ENCODE data around the gene FREM1. TPM values are rescaled to one million over a fixed set of nuclear protein-coding genes. Genes with fewer than 3 reads are reported as not detected.

FREM1 gene
- total and polyA plus RNA-seq, 4 donors, result 0.33 to 21.8 (median 1.3) TPM

DNA sequence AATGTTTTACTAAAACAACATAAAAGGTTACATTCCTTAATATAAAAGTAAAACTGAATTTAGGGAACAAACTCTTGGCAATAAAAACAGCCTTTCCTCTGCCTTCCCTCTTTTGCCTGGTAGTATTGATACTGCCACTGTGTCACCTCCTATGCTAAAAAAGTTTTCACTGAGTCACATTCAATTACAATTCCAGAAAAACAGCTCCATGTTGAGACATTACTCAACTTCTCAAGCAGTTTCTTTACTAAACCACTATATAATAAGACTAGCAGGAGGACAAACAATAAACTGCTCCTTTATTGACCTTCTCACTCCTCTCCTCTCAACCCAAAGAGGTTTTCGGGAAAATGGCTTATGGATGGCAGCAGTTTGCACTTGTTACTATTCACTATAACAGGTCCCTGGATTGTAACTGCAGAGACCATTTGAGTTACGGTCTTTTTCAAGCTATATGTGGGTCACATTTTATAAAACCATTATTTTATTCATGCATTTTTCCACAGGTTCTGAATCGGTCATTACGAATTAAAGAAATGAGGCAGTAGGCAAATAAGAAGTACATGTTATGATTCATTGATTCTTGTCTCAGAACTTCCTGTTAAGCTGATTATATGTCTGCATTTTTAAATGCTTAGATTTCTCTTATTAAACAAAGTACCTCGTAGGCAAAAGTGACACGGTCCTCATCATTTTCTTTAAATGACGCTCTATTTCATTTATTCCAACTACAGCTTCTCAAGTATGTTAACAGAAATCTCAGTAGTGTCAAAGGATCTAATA, 219.1 kb downstream of the FREM1 start:
- Histone ChIP-seq H3K27ac (ENCODE audit: low read depth in 1 of 2, low read length in 1 of 2) (no peak overlapping the region), H3K27me3 (ENCODE audit: control insufficient read depth in 3 of 3, insufficient read depth in 3 of 3, low read length in 2 of 3) (no peaks in the 10 kb centered on the region), H3K36me3 (ENCODE audit: control insufficient read depth in 4 of 4, insufficient read depth in 4 of 4, low read length in 4 of 4) (peaks cover 5 to 12% (median 9%) of the 10 kb centered on the region in 4 donors), H3K9ac (ENCODE audit: insufficient read depth in 1 of 2, low read length in 2 of 2) (no peak overlapping the region), H3K9me3 (ENCODE audit: control insufficient read depth in 4 of 4, insufficient read depth in 3 of 4, low read length in 3 of 4) (no peaks in the 10 kb centered on the region), H3K4me3 (no peak overlapping the region), H3K4me1 (ENCODE audit: control insufficient read depth in 5 of 5, insufficient read depth in 5 of 5, low read length in 5 of 5) (peaks cover 0 to 10% (median 0%) of the 10 kb centered on the region in 5 donors)
- 59 to 81% methylated on average over 7 of the region's 7 CpGs for WGBS, 2 donors
- TF ChIP-seq, protein P1, sequence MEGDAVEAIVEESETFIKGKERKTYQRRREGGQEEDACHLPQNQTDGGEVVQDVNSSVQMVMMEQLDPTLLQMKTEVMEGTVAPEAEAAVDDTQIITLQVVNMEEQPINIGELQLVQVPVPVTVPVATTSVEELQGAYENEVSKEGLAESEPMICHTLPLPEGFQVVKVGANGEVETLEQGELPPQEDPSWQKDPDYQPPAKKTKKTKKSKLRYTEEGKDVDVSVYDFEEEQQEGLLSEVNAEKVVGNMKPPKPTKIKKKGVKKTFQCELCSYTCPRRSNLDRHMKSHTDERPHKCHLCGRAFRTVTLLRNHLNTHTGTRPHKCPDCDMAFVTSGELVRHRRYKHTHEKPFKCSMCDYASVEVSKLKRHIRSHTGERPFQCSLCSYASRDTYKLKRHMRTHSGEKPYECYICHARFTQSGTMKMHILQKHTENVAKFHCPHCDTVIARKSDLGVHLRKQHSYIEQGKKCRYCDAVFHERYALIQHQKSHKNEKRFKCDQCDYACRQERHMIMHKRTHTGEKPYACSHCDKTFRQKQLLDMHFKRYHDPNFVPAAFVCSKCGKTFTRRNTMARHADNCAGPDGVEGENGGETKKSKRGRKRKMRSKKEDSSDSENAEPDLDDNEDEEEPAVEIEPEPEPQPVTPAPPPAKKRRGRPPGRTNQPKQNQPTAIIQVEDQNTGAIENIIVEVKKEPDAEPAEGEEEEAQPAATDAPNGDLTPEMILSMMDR (IDR thresholded peaks at IDR 0.05; ENCODE audit: control extremely low read depth, extremely low read depth), result no peak
- DNase-seq, result peak in 1 of 3 donors; percentile 6
- peak; percentile 17 for ATAC-seq (ENCODE audit: insufficient read depth, low FRiP score)

DNA sequence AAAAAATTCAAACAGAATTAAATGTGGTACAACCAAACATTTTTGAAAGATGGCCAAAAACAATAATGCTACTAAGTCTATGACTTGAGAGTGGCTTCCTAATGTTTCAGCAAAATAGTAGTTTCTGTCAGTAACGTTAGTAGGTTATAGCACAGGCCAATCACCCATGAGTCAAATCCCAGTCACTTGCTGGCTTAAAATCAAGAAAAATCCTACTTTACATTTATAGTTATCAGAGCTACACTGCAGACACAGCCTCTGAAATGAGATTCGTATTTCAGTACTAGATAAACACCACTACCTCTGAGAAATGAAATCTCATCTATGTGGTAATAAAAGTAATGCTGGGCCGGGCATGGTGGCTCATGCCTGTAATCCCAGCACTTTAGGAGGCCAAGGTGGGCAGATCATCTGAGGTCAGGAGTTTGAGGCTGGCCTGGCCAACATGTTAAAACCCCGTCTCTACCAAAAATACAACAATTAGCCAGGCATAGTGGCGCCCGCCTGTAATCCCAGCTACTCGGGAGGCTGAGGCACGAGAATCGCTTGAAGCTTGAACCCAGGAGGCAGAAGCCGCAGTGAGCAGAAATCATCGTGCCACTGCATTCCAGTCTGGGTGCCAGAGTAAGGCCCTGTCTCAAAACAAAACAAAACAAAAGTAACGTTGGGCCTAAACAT, 223.0 kb downstream of the FREM1 start:
- WGBS, 2 donors, result 91 to 94% methylated on average over 12 of the region's 12 CpGs
- Histone ChIP-seq H3K36me3 (ENCODE audit: control insufficient read depth in 4 of 4, insufficient read depth in 4 of 4, low read length in 4 of 4) (peaks cover 5 to 12% (median 9%) of the 10 kb centered on the region in 4 donors), H3K9ac (ENCODE audit: insufficient read depth in 1 of 2, low read length in 2 of 2) (no peak overlapping the region), H3K27ac (ENCODE audit: low read depth in 1 of 2, low read length in 1 of 2) (no peak overlapping the region), H3K4me1 (ENCODE audit: control insufficient read depth in 5 of 5, insufficient read depth in 5 of 5, low read length in 5 of 5) (no peaks in the 10 kb centered on the region), H3K9me3 (ENCODE audit: control insufficient read depth in 4 of 4, insufficient read depth in 3 of 4, low read length in 3 of 4) (no peaks in the 10 kb centered on the region), H3K4me3 (no peak overlapping the region), H3K27me3 (ENCODE audit: control insufficient read depth in 3 of 3, insufficient read depth in 3 of 3, low read length in 2 of 3) (no peaks in the 10 kb centered on the region)
- DNase-seq (no peak), ATAC-seq (ENCODE audit: insufficient read depth, low FRiP score) (no peak)
- TF ChIP-seq, protein P1 (IDR thresholded peaks at IDR 0.05; ENCODE audit: control extremely low read depth, extremely low read depth), result no peak

DNA sequence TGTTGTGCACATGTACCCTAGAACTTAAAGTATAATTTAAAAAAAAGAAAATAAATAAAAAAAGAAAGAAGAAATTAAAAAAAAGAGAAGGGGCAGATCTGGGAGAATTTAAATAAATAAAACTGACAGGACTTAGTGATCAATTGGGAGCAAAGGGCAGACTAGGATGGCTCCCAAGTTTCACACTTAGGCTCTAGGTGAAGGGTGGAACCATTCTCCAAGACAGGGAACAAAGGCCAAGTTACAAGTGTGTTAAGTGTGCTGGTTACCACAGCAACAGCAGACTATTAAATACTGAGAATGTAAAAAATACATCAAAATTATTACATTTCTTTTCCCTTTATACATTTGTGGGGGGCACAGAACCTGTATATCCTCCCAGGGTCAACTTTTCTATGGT, 224.1 kb downstream of the FREM1 start:
- Histone ChIP-seq H3K9me3 (ENCODE audit: control insufficient read depth in 4 of 4, insufficient read depth in 3 of 4, low read length in 3 of 4) (no peaks in the 10 kb centered on the region), H3K4me3 (no peak overlapping the region), H3K36me3 (ENCODE audit: control insufficient read depth in 4 of 4, insufficient read depth in 4 of 4, low read length in 4 of 4) (peaks cover 5 to 12% (median 9%) of the 10 kb centered on the region in 4 donors), H3K9ac (ENCODE audit: insufficient read depth in 1 of 2, low read length in 2 of 2) (no peak overlapping the region), H3K4me1 (ENCODE audit: control insufficient read depth in 5 of 5, insufficient read depth in 5 of 5, low read length in 5 of 5) (no peaks in the 10 kb centered on the region), H3K27me3 (ENCODE audit: control insufficient read depth in 3 of 3, insufficient read depth in 3 of 3, low read length in 2 of 3) (no peaks in the 10 kb centered on the region), H3K27ac (ENCODE audit: low read depth in 1 of 2, low read length in 1 of 2) (no peak overlapping the region)
- DNase-seq (no peak), ATAC-seq (ENCODE audit: insufficient read depth, low FRiP score) (no peak)
- TF ChIP-seq, protein P1 (IDR thresholded peaks at IDR 0.05; ENCODE audit: control extremely low read depth, extremely low read depth), result no peak

Small RNAs within 50 kb of the gene (small RNA-seq; reads per million reads assigned to genes)
- not detected for gene RNU6-1260P (ENCODE audit: low replicate concordance)

Other genes with a start within 250 kb of the FREM1 start
- 10 to 100 TPM; 20.7 to 54.7 TPM for gene ZDHHC21, start 217.0 kb downstream of the FREM1 start, total RNA-seq
- gene ZDHHC21, start 217.0 kb downstream of the FREM1 start, polyA plus RNA-seq, result 1 to 10 TPM; 4.3 to 9.7 TPM
- not detected for gene CER1, start 187.7 kb downstream of the FREM1 start, total RNA-seq
- gene CER1, start 187.7 kb downstream of the FREM1 start, polyA plus RNA-seq, result not detected

Data from lung (tissue), 13 donors.